Measurements from ENCODE around the gene TMEM259. TPM values are rescaled to one million over a fixed set of nuclear protein-coding genes. Genes with fewer than 3 reads are reported as not detected.

TMEM259 gene
- total and polyA plus RNA-seq, 2 of the 13 experiments (the other 11 are each of a cell fraction or from before 2014, with no cell fraction given) = 64.7 to 164 TPM

GRCh38 chr19:980133-980998 is 40.6 kb downstream of the TMEM259 start (continued):
- TF ChIP-seq E2F2 (CRISPR knock-in tag; IDR thresholded peaks at IDR 0.05; ENCODE audit: borderline replicate concordance) (no peak), SIX1 (CRISPR knock-in tag; IDR thresholded peaks at IDR 0.05; ENCODE audit: borderline replicate concordance) (peak; percentile 48; the same call in 1 of the 2 replicates), TRIM22 (IDR thresholded peaks at IDR 0.05) (no peak), ELF4 (CRISPR knock-in tag; IDR thresholded peaks at IDR 0.05; ENCODE audit: borderline replicate concordance) (no peak), TSC22D2 (CRISPR knock-in tag; IDR thresholded peaks at IDR 0.05; ENCODE audit: borderline replicate concordance) (no peak)

- no peak overlapping the region for H3K27ac ChIP-seq (ENCODE audit: extremely low read length, insufficient read depth, low read length)
- H3K4me1 ChIP-seq (ENCODE audit: insufficient read depth, low read length) = peaks cover 38% of the 10 kb centered on the region
- H3K9me3 ChIP-seq (ENCODE audit: low read length) = no peaks in the 10 kb centered on the region
- ChIA-PET POLR2A (interaction anchor here (1.1 to 2.1 kb wide), 3 partner anchors 9 to 45 kb away, joined by 3 to 6 read pairs (median 3); no protein-coding TSS in a partner anchor), CTCF (ENCODE audit: low intra/inter-chr PET ratio, low total read pairs) (no interaction called here)
- no peaks in the 10 kb centered on the region for H3K27me3 ChIP-seq (ENCODE audit: control insufficient read depth in 1 of 2, insufficient read depth in 2 of 2, low read length in 2 of 2)
- no TSS peak for BruUV-seq (replicated peaks)
- peak; percentile 32; the same call in 1 of the 2 replicates for TF ChIP-seq PATZ1 (CRISPR knock-in tag; IDR thresholded peaks at IDR 0.05)
- peak; percentile 58 for TF ChIP-seq AGO1 (IDR thresholded peaks at IDR 0.05; ENCODE audit: low read depth, low read length, poor library complexity, severe bottlenecking)
- TF ChIP-seq SALL1 (CRISPR knock-in tag; IDR thresholded peaks at IDR 0.05) = 0 out of 2 replicates have a peak, but pooled peaks have one; percentile 14
- TF ChIP-seq ZNF383 (CRISPR knock-in tag; IDR thresholded peaks at IDR 0.05; ENCODE audit: borderline replicate concordance) = 0 out of 2 replicates have a peak, but pooled peaks have one; percentile 1
- TF ChIP-seq AGO2 (optimal IDR thresholded peaks at IDR 0.05; ENCODE audit: low read depth, low read length) = peak; percentile 57
- no peak for TF ChIP-seq ARID2 (CRISPR knock-in tag; IDR thresholded peaks at IDR 0.05; ENCODE audit: borderline replicate concordance)
- in situ Hi-C loops (cut with HindIII; ENCODE audit: extremely low pct_ligation_motif_present, low pct_unique_long_range_greater_than_20kb) = no loop called here
- peak overlapping the region; percentile 47; the same call in 1 of the 2 replicates for H3K4me2 ChIP-seq (ENCODE audit: low read depth, low read length)
- no peaks in the 10 kb centered on the region for H3K36me3 ChIP-seq (replicated peaks in 1 of 2; ENCODE audit: control insufficient read depth in 1 of 2, insufficient read depth in 2 of 2, low read length in 2 of 2)
- intact Hi-C loops (cut with micrococcal nuclease; ENCODE audit: unreplicated experiment) = no loop called here
- peak overlapping the region; percentile 52; the same call in 1 of the 2 replicates for H3K9ac ChIP-seq (ENCODE audit: insufficient read depth, low read depth, low read length)
- 84% methylated on average over 10 of the region's 19 CpGs for WGBS (ENCODE audit: low lambda C conversion rate)
- peaks cover 8% of the 10 kb centered on the region for H3K79me2 ChIP-seq (ENCODE audit: insufficient read depth, low read length)
- DNase-seq (ENCODE audit: low spot score) (no peak), ATAC-seq (no peak), FAIRE-seq (no peak)
- H3K4me3 ChIP-seq (replicated peaks in 1 of 3; ENCODE audit: insufficient read depth in 1 of 3, low read depth in 2 of 3, low read length in 3 of 3) = peak overlapping the region in 1 of 3 experiments; percentile 40; a peak in 1 of 6 replicates
- H4K20me1 ChIP-seq (ENCODE audit: insufficient read depth, low read length) = no peaks in the 10 kb centered on the region
- H2AFZ ChIP-seq (ENCODE audit: low read length) = no peak overlapping the region
Observed at GRCh38 chr19:979318-979741, 41.6 kb downstream of the TMEM259 start.

Measured in HepG2 (cell line).